Activated T-cell treated with anti-CD3 and anti-CD28 coated beads, Interleukin-2, amount 50 U/mL, for 24 hours (primary cell): ENCODE measurements around the gene NMNAT1.
"Not testable (repeated sequence)": the region's sequence is repeated elsewhere in the genome, so short reads cannot be mapped to it uniquely, and the experiment has no call there.

Experiments used
- DNase-seq: peaks from one replicate; pipeline ENCODE4 v3.0.0-alpha.2; 2020
- H3K27ac Mint-ChIP-seq: 2 replicates; pipeline ENCODE4 v1.8.0; 2020; ENCODE audit warnings: mild to moderate bottlenecking, mixed read lengths
- H3K27me3 Mint-ChIP-seq: 2 replicates; pipeline ENCODE4 v1.8.0; 2020; ENCODE audit warnings: mixed read lengths
- H3K36me3 Mint-ChIP-seq: 2 replicates; pipeline ENCODE4 v1.8.0; 2020; ENCODE audit warnings: low read depth, mixed read lengths
- H3K4me1 Mint-ChIP-seq: 2 replicates; pipeline ENCODE4 v1.8.0; 2020; ENCODE audit warnings: low read depth, mixed read lengths
- H3K4me3 Mint-ChIP-seq: 2 replicates; pipeline ENCODE4 v1.8.0; 2020; ENCODE audit warnings: mild to moderate bottlenecking, moderate library complexity, mixed read lengths
- H3K9me3 Mint-ChIP-seq: 2 replicates; pipeline ENCODE4 v1.8.0; 2020; ENCODE audit warnings: mixed read lengths

NMNAT1 gene

GRCh38 chr1:10020678-10021077 is 77.4 kb downstream of the NMNAT1 start:
- not testable (repeated sequence) for H3K4me1 Mint-ChIP-seq, H3K4me3 Mint-ChIP-seq, H3K36me3 Mint-ChIP-seq, H3K27ac Mint-ChIP-seq, DNase-seq, H3K27me3 Mint-ChIP-seq, H3K9me3 Mint-ChIP-seq

- H3K4me1 Mint-ChIP-seq, result not testable (repeated sequence)
Measured at GRCh38 chr1:10021992-10022391, 78.7 kb downstream of the NMNAT1 start.

GRCh38 chr1:10022656-10023055 is 79.4 kb downstream of the NMNAT1 start:
- Mint-ChIP-seq H3K36me3 (no peaks in the 10 kb centered on the region), H3K27ac (no peak overlapping the region), H3K4me1 (no peaks in the 10 kb centered on the region), H3K4me3 (no peak overlapping the region), H3K27me3 (no peaks in the 10 kb centered on the region), H3K9me3 (no peaks in the 10 kb centered on the region)
- DNase-seq, result no peak

More at GRCh38 chr1:10021992-10022391, 78.7 kb downstream of the NMNAT1 start:
- DNase-seq, H3K9me3 Mint-ChIP-seq, H3K27me3 Mint-ChIP-seq, H3K27ac Mint-ChIP-seq, H3K36me3 Mint-ChIP-seq, H3K4me3 Mint-ChIP-seq: not testable (repeated sequence)

DNA sequence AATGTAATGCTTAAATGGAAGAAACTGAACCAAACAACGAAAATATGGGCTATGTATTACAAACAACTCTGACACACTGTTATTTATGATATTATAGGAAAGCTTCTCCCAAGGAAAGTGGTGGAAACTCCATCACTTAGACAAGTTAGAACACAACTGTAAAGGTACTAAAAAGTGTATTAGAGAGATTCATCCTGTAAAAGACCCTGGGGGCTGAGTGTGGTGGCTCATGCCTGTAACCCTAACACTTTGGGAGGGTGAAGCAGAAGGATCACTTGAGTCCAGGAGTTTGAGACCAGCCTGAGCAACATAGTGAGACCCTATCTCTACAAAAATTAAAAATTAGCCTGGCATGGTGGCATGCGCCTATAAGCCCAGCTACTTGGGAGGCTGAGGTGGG is 82.1 kb downstream of the NMNAT1 start:
- no peak overlapping the region for H3K27ac Mint-ChIP-seq
- H3K4me1 Mint-ChIP-seq, result no peaks in the 10 kb centered on the region
- H3K9me3 Mint-ChIP-seq, result no peaks in the 10 kb centered on the region
- H3K27me3 Mint-ChIP-seq, result no peaks in the 10 kb centered on the region
- no peak for DNase-seq
- no peak overlapping the region for H3K4me3 Mint-ChIP-seq
- no peaks in the 10 kb centered on the region for H3K36me3 Mint-ChIP-seq

- Mint-ChIP-seq H3K4me3 (no peak overlapping the region), H3K4me1 (peaks cover under 1% of the 10 kb centered on the region), H3K36me3 (no peaks in the 10 kb centered on the region), H3K27me3 (no peaks in the 10 kb centered on the region), H3K9me3 (no peaks in the 10 kb centered on the region), H3K27ac (no peak overlapping the region)
- DNase-seq, result no peak
Measured at GRCh38 chr1:10027027-10027426, 83.8 kb downstream of the NMNAT1 start.

DNA sequence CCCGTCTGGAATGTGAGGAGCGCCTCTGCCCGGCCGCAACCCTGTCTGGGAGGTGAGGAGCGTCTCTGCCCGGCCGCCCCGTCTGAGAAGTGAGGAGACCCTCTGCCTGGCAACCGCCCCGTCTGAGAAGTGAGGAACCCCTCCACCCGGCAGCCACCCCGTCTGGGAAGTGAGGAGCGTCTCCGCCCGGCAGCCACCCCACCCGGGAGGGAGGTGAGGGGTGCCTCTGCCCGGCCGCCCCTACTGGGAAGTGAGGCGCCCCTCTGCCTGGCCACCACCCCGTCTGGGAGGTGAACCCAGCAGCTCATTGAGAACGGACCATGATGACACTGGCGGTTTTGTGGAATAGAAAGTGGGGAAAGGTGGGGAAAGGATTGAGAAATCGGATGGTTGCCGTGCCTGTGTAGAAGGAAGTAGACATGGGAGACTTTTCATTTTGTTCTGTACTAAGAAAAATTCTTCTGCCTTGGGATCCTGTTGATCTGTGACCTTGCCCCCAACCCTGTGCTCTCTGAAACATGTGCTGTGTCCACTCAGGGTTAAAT is 85.8 kb downstream of the NMNAT1 start:
- H3K36me3 Mint-ChIP-seq, result peaks cover 12% of the 10 kb centered on the region
- DNase-seq, H3K27ac Mint-ChIP-seq, H3K4me1 Mint-ChIP-seq, H3K9me3 Mint-ChIP-seq, H3K27me3 Mint-ChIP-seq, H3K4me3 Mint-ChIP-seq: not testable (repeated sequence)

GRCh38 chr1:10031461-10031860 is 88.2 kb downstream of the NMNAT1 start:
- no peak for DNase-seq
- Mint-ChIP-seq H3K27ac (no peak overlapping the region), H3K4me3 (no peak overlapping the region), H3K27me3 (no peaks in the 10 kb centered on the region), H3K9me3 (no peaks in the 10 kb centered on the region), H3K4me1 (peaks cover 19% of the 10 kb centered on the region), H3K36me3 (peaks cover 18% of the 10 kb centered on the region)

DNA sequence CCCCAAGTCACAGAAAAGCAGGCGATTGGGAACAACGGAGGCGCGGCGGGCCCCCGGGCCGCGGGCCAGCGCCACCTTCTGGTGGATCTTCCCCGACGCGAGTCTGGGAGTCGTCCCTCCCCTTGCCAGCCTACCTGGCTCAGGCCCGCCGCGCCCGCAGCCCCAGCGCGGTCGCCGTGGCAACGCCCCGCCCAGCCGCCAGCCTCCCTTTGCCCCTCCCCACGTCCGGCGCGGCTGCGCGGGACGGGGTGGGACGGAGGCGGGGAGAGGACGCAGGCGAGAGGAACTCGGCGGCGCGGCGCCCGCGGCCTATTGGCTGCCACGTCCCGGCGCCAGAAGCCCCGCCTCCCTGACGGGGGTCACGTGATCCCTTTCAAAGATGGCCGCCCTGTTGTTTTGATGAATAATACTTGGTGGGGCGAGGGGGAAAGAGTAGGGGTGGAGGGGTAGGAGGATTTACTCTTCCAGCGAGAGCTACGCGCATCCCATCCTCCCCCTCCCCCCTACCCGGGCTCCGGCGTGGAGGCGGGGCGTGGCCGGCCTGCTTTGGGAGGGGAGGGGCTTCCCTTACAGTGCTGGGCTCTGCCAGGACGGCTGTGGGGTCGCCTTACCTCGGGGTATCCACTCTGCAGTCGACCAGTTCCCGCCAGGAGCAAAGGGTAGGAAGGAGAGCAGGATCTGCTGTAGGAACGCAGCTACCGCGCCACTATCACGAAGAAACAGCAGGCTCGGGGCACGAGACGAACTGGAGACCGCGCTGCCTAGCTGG is 89.5 kb downstream of the NMNAT1 start, which contains the start of gene UBE4B:
TSS of gene UBE4B (plus strand) at position 369 of the 769 bp plus-strand sequence. CDS start 713 bp downstream, outside the sequence.
- Mint-ChIP-seq H3K27me3 (no peaks in the 10 kb centered on the region), H3K4me3 (peak within 1 kb of the TSS; percentile 98), H3K36me3 (peaks cover 31% of the 10 kb centered on the region), H3K9me3 (no peaks in the 10 kb centered on the region), H3K4me1 (peaks cover 21% of the 10 kb centered on the region), H3K27ac (peak within 1 kb of the TSS; percentile 98)
- DNase-seq, result peak; percentile 100

- Mint-ChIP-seq H3K27ac (peak overlapping the region; percentile 98), H3K4me1 (peaks cover 21% of the 10 kb centered on the region), H3K4me3 (peak overlapping the region; percentile 98), H3K27me3 (no peaks in the 10 kb centered on the region), H3K36me3 (peaks cover 35% of the 10 kb centered on the region), H3K9me3 (no peaks in the 10 kb centered on the region)
- no peak for DNase-seq
Measured at GRCh38 chr1:10033359-10033845, 90.1 kb downstream of the NMNAT1 start.
